Activated CD4-positive, alpha-beta T cell treated with anti-CD3 and anti-CD28 coated beads for 36 hours (primary cell): Measurements from ENCODE around the gene FOXF2. TPM values are rescaled to one million over a fixed set of nuclear protein-coding genes. Genes with fewer than 3 reads are reported as not detected.
A peak's percentile ranks its signal among the peaks of the same experiment; 100 is the strongest.
"Not testable (repeated sequence)": the region's sequence is repeated elsewhere in the genome, so short reads cannot be mapped to it uniquely, and the experiment has no call there.

Experiments used
- ATAC-seq: fragments of 200-7000 bp; cut with Tn5 transposase; one replicate; pipeline ENCODE4 v1.10.0; 2021; ENCODE audit warnings: mild to moderate bottlenecking, moderate library complexity
- CTCF ChIA-PET: fragments of 350-600 bp; sonication (Branson Sonifier 250); formaldehyde crosslinking; loops from one replicate; lab custom pipeline; 2021; ENCODE audit warnings: antibody characterized with exemption; lab: Charles Lee
- POLR2A ChIA-PET: fragments of 350-600 bp; sonication (Branson Sonifier 250); formaldehyde crosslinking; loops from one replicate; lab custom pipeline; 2021; ENCODE audit warnings: antibody characterized with exemption, inconsistent platforms; lab: Charles Lee
- DNase-seq: peaks from one replicate; pipeline ENCODE4 v3.0.0-alpha.2; 2020
- H3K27ac Mint-ChIP-seq: one replicate; pipeline ENCODE4 v1.8.0; 2021; ENCODE audit warnings: mixed read lengths
- H3K27me3 Mint-ChIP-seq: one replicate; pipeline ENCODE4 v1.8.0; 2021; ENCODE audit warnings: mixed read lengths
- H3K36me3 Mint-ChIP-seq: one replicate; pipeline ENCODE4 v1.8.0; 2021; ENCODE audit warnings: low read depth, mixed read lengths
- H3K4me1 Mint-ChIP-seq: one replicate; pipeline ENCODE4 v1.8.0; 2021; ENCODE audit warnings: mixed read lengths
- H3K4me3 Mint-ChIP-seq: one replicate; pipeline ENCODE4 v1.8.0; 2021; ENCODE audit warnings: mild to moderate bottlenecking, moderate library complexity, mixed read lengths
- H3K9me3 Mint-ChIP-seq: one replicate; pipeline ENCODE4 v1.8.0; 2021; ENCODE audit warnings: low read depth, mixed read lengths
- intact Hi-C, 2 experiments: fragments of 100-400 bp; cut with DNase I in 1 of 2; cut with micrococcal nuclease in 1 of 2; formaldehyde crosslinking; loops; one replicate each; pipeline versions ENCODE4 v1.14.2 to v1.15.1; 2022 to 2024; cut with DNase I, micrococcal nuclease
- total RNA-seq, 2 experiments: library from RNA; stranded (reverse); gene quantifications; one replicate each; pipeline ENCODE4 v1.2.3, GENCODE V29; 2021

The FOXF2 gene
- not detected for total RNA-seq

DNA sequence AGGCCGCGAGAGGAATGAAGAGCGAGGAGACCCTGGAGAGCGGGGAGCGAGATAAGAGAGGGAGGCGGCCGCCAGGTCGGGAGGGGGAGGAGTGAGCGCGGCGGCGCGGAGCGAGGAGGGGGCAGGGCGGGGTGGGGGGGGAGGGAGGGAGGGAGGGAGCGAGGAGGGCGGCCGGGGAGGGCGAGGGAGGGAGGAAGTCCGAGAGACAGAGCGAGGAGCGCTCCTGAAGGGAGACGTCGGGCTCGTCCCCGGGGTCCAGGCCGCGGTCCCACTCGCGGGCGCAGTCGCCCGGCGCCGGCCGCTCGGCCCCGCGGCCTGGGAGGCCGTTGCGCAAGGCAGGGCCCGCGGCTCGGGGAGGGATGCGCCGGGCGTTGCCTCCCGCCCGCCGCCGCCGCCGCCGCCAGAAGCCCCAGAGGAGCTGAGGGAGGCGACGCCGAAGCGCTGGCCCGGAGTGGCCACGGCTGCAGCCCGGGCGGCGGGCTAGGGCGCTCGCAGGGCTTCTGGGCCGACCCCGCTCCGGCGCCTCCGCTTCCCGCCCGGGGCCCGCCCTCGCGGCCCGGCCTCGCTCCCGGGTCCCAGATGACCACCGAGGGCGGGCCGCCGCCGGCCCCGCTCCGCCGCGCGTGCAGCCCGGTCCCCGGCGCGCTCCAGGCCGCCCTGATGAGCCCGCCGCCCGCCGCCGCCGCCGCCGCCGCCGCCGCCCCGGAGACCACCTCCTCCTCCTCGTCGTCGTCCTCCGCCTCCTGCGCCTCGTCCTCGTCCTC lies at the start of gene FOXF2:
Gene FOXF2, plus strand, starts transcription at position 208 of the 764 bp plus-strand sequence. Its CDS starts 372 bp downstream, at position 580.
- ATAC-seq (no peak), DNase-seq (no peak)
- CTCF ChIA-PET: interaction anchor here (1.0 to 1.9 kb wide), 2 partner anchors 795 to 797 kb away, joined by 3 to 5 read pairs; no protein-coding TSS in a partner anchor
- Mint-ChIP-seq H3K36me3 (no peaks in the 10 kb centered on the region), H3K27ac (no peak within 1 kb of the TSS), H3K27me3 (peaks cover 76% of the 10 kb centered on the region), H3K4me1 (peaks cover 17% of the 10 kb centered on the region), H3K9me3 (no peaks in the 10 kb centered on the region), H3K4me3 (peak within 1 kb of the TSS; percentile 56)
- intact Hi-C loops: loop anchor here in 1 of 2 experiments (5.0 to 10.0 kb wide), 2 partner anchors 218 to 665 kb away; partner anchors contain the start of gene FOXC1
- POLR2A ChIA-PET: interaction anchor here (1.2 kb wide), 1 partner anchor 1088 kb away, joined by 4 read pairs; no protein-coding TSS in a partner anchor

GRCh38 chr6:1346101-1346500 lies 43.3 kb upstream of the FOXF2 start:
- peaks cover 22% of the 10 kb centered on the region for H3K9me3 Mint-ChIP-seq
- ATAC-seq (no peak), DNase-seq (no peak)
- no peaks in the 10 kb centered on the region for H3K4me1 Mint-ChIP-seq
- no peaks in the 10 kb centered on the region for H3K36me3 Mint-ChIP-seq
- intact Hi-C loops: no loop called here
- ChIA-PET POLR2A (no interaction called here), CTCF (no interaction called here)
- peaks cover 50% of the 10 kb centered on the region for H3K27me3 Mint-ChIP-seq
- no peak overlapping the region for H3K27ac Mint-ChIP-seq
- no peak overlapping the region for H3K4me3 Mint-ChIP-seq

GRCh38 chr6:1346558-1347091 lies 42.8 kb upstream of the FOXF2 start:
- CTCF ChIA-PET: no interaction called here
- POLR2A ChIA-PET: no interaction called here
- Mint-ChIP-seq H3K27me3 (peaks cover 49% of the 10 kb centered on the region), H3K36me3 (no peaks in the 10 kb centered on the region), H3K4me3 (no peak overlapping the region), H3K27ac (no peak overlapping the region), H3K9me3 (peaks cover 27% of the 10 kb centered on the region), H3K4me1 (no peaks in the 10 kb centered on the region)
- ATAC-seq (no peak), DNase-seq (no peak)
- intact Hi-C loops: no loop called here

DNA sequence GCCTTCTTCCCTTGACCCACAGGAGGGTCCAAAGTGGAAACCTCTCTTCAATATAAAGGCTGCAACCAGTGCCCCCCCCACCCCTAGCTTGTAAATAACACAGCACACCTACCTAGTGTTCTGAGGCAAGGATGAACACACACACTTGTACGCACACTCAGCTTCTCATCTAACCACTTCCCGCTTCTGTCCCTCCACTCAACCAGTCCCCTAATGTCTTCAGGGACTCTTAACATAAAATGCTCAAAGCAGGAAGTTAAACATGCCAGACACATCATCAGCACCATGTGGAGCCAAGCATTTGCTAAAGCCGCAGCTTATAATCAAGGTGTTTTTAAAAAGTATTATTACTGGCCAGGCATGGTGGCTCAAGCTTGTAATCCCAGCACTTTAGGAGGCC lies 42.2 kb upstream of the FOXF2 start:
- H3K36me3 Mint-ChIP-seq: no peaks in the 10 kb centered on the region
- no peak for ATAC-seq
- intact Hi-C loops: no loop called here
- H3K27ac Mint-ChIP-seq: no peak overlapping the region
- CTCF ChIA-PET: no interaction called here
- DNase-seq: no peak
- H3K27me3 Mint-ChIP-seq: peaks cover 49% of the 10 kb centered on the region
- no peak overlapping the region for H3K4me3 Mint-ChIP-seq
- POLR2A ChIA-PET: no interaction called here
- H3K4me1 Mint-ChIP-seq: no peaks in the 10 kb centered on the region
- peaks cover 31% of the 10 kb centered on the region for H3K9me3 Mint-ChIP-seq

- peaks cover 31% of the 10 kb centered on the region for H3K9me3 Mint-ChIP-seq
- intact Hi-C loops: no loop called here
- no peak for ATAC-seq
- H3K4me1 Mint-ChIP-seq: no peaks in the 10 kb centered on the region
- ChIA-PET CTCF (no interaction called here), POLR2A (no interaction called here)
- no peak for DNase-seq
- H3K4me3 Mint-ChIP-seq: no peak overlapping the region
- H3K27me3 Mint-ChIP-seq: peaks cover 51% of the 10 kb centered on the region
- H3K27ac Mint-ChIP-seq: no peak overlapping the region
- no peaks in the 10 kb centered on the region for H3K36me3 Mint-ChIP-seq
Measured at GRCh38 chr6:1348675-1349074, 40.7 kb upstream of the FOXF2 start.

DNA sequence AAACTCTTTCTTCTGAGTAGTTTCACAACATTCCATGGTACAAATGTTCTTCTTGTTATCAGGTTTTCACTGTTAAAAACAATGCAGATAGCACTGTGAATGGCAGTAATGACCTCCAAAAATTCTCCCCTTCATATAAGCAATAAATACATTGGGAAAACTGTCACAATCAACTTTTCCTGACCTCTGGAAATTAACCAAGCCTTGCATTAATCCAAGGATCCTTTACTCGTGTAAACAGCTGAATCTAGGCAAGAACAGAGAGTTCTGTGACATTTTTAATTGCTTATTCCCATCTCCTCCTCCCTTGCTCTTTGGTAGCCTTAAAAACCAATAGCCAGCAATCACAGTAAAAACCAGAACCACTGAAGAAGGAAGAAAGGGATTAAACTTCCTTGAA lies 39.7 kb upstream of the FOXF2 start:
- H3K9me3 Mint-ChIP-seq: peaks cover 22% of the 10 kb centered on the region
- no peaks in the 10 kb centered on the region for H3K36me3 Mint-ChIP-seq
- intact Hi-C loops: no loop called here
- no peak for DNase-seq
- H3K27ac Mint-ChIP-seq: no peak overlapping the region
- peaks cover 52% of the 10 kb centered on the region for H3K27me3 Mint-ChIP-seq
- ChIA-PET CTCF (no interaction called here), POLR2A (no interaction called here)
- H3K4me3 Mint-ChIP-seq: no peak overlapping the region
- ATAC-seq: no peak
- H3K4me1 Mint-ChIP-seq: no peaks in the 10 kb centered on the region

GRCh38 chr6:1351381-1352008 lies 37.9 kb upstream of the FOXF2 start:
- intact Hi-C loops: no loop called here
- H3K27me3 Mint-ChIP-seq: peaks cover 51% of the 10 kb centered on the region
- CTCF ChIA-PET: no interaction called here

GRCh38 chr6:1355068-1355467 lies 34.3 kb upstream of the FOXF2 start:
- H3K4me1 Mint-ChIP-seq, DNase-seq, H3K27ac Mint-ChIP-seq, ATAC-seq, H3K4me3 Mint-ChIP-seq, intact Hi-C loops, POLR2A ChIA-PET, H3K36me3 Mint-ChIP-seq: not testable (repeated sequence)
- peaks cover 39% of the 10 kb centered on the region for H3K27me3 Mint-ChIP-seq
- H3K9me3 Mint-ChIP-seq: peaks cover 17% of the 10 kb centered on the region
- CTCF ChIA-PET: interaction anchor here (0.6 to 1.5 kb wide), 3 partner anchors 42 to 558 kb away, joined by 3 to 4 read pairs (median 3); no protein-coding TSS in a partner anchor

More at GRCh38 chr6:1351381-1352008, 37.9 kb upstream of the FOXF2 start:
- no peak for ATAC-seq
- Mint-ChIP-seq H3K36me3 (no peaks in the 10 kb centered on the region), H3K4me1 (no peaks in the 10 kb centered on the region), H3K9me3 (peaks cover 17% of the 10 kb centered on the region), H3K27ac (no peak overlapping the region), H3K4me3 (no peak overlapping the region)
- DNase-seq: no peak
- POLR2A ChIA-PET: no interaction called here

GRCh38 chr6:1361717-1362116 lies 27.7 kb upstream of the FOXF2 start:
- intact Hi-C loops, H3K27ac Mint-ChIP-seq, H3K4me1 Mint-ChIP-seq, H3K9me3 Mint-ChIP-seq, ATAC-seq, H3K36me3 Mint-ChIP-seq, H3K4me3 Mint-ChIP-seq, DNase-seq: not testable (repeated sequence)
- peaks cover 45% of the 10 kb centered on the region for H3K27me3 Mint-ChIP-seq
- ChIA-PET CTCF (interaction anchor here (0.7 to 1.0 kb wide), 3 partner anchors 12 to 34 kb away, joined by 3 to 4 read pairs (median 3); no protein-coding TSS in a partner anchor), POLR2A (interaction anchor here (0.6 kb wide), 1 partner anchor 615 kb away, joined by 3 read pairs; no protein-coding TSS in a partner anchor)

GRCh38 chr6:1362643-1363042 lies 26.7 kb upstream of the FOXF2 start:
- no peaks in the 10 kb centered on the region for H3K36me3 Mint-ChIP-seq
- H3K27ac Mint-ChIP-seq: no peak overlapping the region
- DNase-seq (no peak), ATAC-seq (no peak)
- no peak overlapping the region for H3K4me3 Mint-ChIP-seq
- peaks cover 49% of the 10 kb centered on the region for H3K27me3 Mint-ChIP-seq
- POLR2A ChIA-PET: no interaction called here
- CTCF ChIA-PET: interaction anchor here (0.9 to 1.0 kb wide), 2 partner anchors 18 to 33 kb away, joined by 3 to 4 read pairs; no protein-coding TSS in a partner anchor
- H3K4me1 Mint-ChIP-seq: no peaks in the 10 kb centered on the region
- intact Hi-C loops: no loop called here
- H3K9me3 Mint-ChIP-seq: no peaks in the 10 kb centered on the region

DNA sequence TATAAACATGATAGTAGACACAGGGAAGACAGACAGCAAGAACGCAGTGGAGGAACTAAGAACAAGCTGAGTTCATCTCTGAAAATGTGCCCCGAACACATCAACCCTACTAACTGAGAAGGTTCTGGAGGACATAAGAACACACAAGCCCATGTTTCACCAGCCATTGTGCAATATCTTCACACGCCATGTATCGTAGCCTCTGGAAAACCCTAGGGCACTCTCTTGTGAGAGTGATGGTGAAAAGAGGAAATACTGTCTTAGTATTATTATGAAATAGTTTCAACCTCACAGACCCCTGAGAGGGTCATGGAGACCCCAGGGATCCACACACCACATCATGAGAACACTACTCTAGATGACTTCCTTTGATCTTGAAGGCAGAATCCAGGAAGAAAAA lies 26.1 kb upstream of the FOXF2 start:
- H3K27me3 Mint-ChIP-seq: peaks cover 55% of the 10 kb centered on the region
- no peaks in the 10 kb centered on the region for H3K4me1 Mint-ChIP-seq
- intact Hi-C loops: no loop called here
- ATAC-seq: no peak
- no peak overlapping the region for H3K4me3 Mint-ChIP-seq
- no peaks in the 10 kb centered on the region for H3K36me3 Mint-ChIP-seq
- no peaks in the 10 kb centered on the region for H3K9me3 Mint-ChIP-seq
- POLR2A ChIA-PET: no interaction called here
- no peak for DNase-seq
- no peak overlapping the region for H3K27ac Mint-ChIP-seq
- CTCF ChIA-PET: no interaction called here
